K562 (cell line): ENCODE measurements around the gene TMEM218. TPM values are rescaled to one million over a fixed set of nuclear protein-coding genes. Genes with fewer than 3 reads are reported as not detected.

ENCODE experiments used
- ATAC-seq: fragments of 200-7000 bp; cut with Tn5 transposase; 3 replicates; pipeline ENCODE4 v1.9.1; 2020; ENCODE audit warnings: moderate library complexity
- BruUV-seq: library from RNA; stranded (reverse); fragments of 400-500 nt; replicated peaks from 2 replicates; lab custom pipeline; 2021; lab: Mats Ljungman, UMichigan
- CTCF ChIA-PET: fragments of 300-600 bp; formaldehyde crosslinking; extraction: SDS; loops from one replicate; lab custom pipeline; 2021; ENCODE audit warnings: low intra/inter-chr PET ratio; lab: Yijun Ruan, JAX
- POLR2A ChIA-PET: fragments of 300-600, 350-650 bp; sonication (Branson Sonifier 250); formaldehyde crosslinking; extraction: SDS; loops from one replicate; lab custom pipeline; 2021; ENCODE audit warnings: antibody characterized with exemption, inconsistent platforms; lab: Yijun Ruan, JAX
- DNase-seq, 4 experiments: peaks; one replicate each; pipeline versions ENCODE4 v3.0.0 to v3.0.0-alpha.2; 2011 to 2018; ENCODE audit warnings: low spot score in 3 of 4, mixed read lengths in 3 of 4; ENCODE audit errors: extremely low read depth in 1 of 4
- FAIRE-seq: peaks from 2 replicates; lab custom pipeline; 2011; peaks lifted over from hg19 to GRCh38; lab: Jason Lieb, UNC
- H2AFZ ChIP-seq: 2 replicates; pipeline ENCODE4 v1.6.0; 2011; ENCODE audit warnings: low read depth, low read length, control low read depth, inconsistent platforms
- H3K27ac ChIP-seq: fragments of 200-600 bp; 3 replicates; pipeline ENCODE4 v1.8.0; 2011; ENCODE audit warnings: low read depth, mild to moderate bottlenecking, control low read depth, inconsistent platforms, low read length, moderate library complexity, mixed read lengths; ENCODE audit errors: extremely low read depth
- H3K27me3 ChIP-seq, 2 experiments: fragments of 300-600 bp in 1 of 2; 2 replicates in 1 of 2; 3 replicates in 1 of 2; pipeline versions ENCODE4 v1.6.0 to v1.8.0; 2011; ENCODE audit warnings: inconsistent platforms in 2 of 2, low read length in 2 of 2, mild to moderate bottlenecking in 1 of 2, mixed read lengths in 1 of 2, moderate library complexity in 1 of 2; ENCODE audit not compliant: control insufficient read depth in 2 of 2, insufficient read depth in 2 of 2
- H3K36me3 ChIP-seq: fragments of 300-600 bp; 3 replicates; pipeline ENCODE4 v1.8.0; 2011; ENCODE audit warnings: mild to moderate bottlenecking, low read length, inconsistent platforms; ENCODE audit not compliant: control insufficient read depth, insufficient read depth
- H3K4me1 ChIP-seq, 2 experiments: fragments of 200-600 bp in 1 of 2; replicated peaks in 1 of 2; 2 replicates in 1 of 2; 3 replicates in 1 of 2; pipeline versions ENCODE4 v1.5.1 to v1.8.0; 2011; ENCODE audit warnings: inconsistent platforms in 2 of 2, low read length in 2 of 2, mild to moderate bottlenecking in 1 of 2, mixed read lengths in 1 of 2, moderate library complexity in 1 of 2; ENCODE audit not compliant: control insufficient read depth in 2 of 2, insufficient read depth in 2 of 2
- H3K4me2 ChIP-seq: 2 replicates; pipeline ENCODE4 v1.6.1; 2011; ENCODE audit warnings: low read length, control low read depth, inconsistent platforms, mixed read lengths; ENCODE audit not compliant: insufficient read depth
- H3K4me3 ChIP-seq: fragments of 200-600 bp; sonication (generic), shearing (Covaris generic); 2 replicates; pipeline ENCODE4 v1.5.1; 2016; ENCODE audit warnings: control low read depth, inconsistent platforms
- H3K79me2 ChIP-seq: fragments of 200-600 bp; 3 replicates; pipeline ENCODE4 v1.8.0; 2011; ENCODE audit warnings: low read length, inconsistent platforms; ENCODE audit not compliant: control insufficient read depth, insufficient read depth
- H3K9ac ChIP-seq, 2 experiments: 2 replicates each; pipeline versions ENCODE4 v1.6.0 to v1.6.1; 2011; ENCODE audit warnings: low read depth in 2 of 2, low read length in 2 of 2, control low read depth in 1 of 2, inconsistent platforms in 1 of 2, mild to moderate bottlenecking in 1 of 2, mixed read lengths in 1 of 2; ENCODE audit not compliant: insufficient read depth in 1 of 2
- H3K9me1 ChIP-seq: one replicate; pipeline ENCODE4 v1.6.0; 2011; ENCODE audit warnings: inconsistent platforms, mild to moderate bottlenecking, low read length, moderate library complexity; ENCODE audit not compliant: control insufficient read depth, insufficient read depth
- H3K9me3 ChIP-seq: replicated peaks from 2 replicates; pipeline ENCODE4 v1.5.1; 2011; ENCODE audit warnings: low read depth, low read length, inconsistent platforms; ENCODE audit not compliant: control insufficient read depth, insufficient read depth
- H4K20me1 ChIP-seq: replicated peaks from 2 replicates; pipeline ENCODE4 v1.6.1; 2011; ENCODE audit warnings: low read length, inconsistent platforms, mixed read lengths; ENCODE audit not compliant: control insufficient read depth, insufficient read depth
- JUND ChIP-seq, 2 experiments: IDR thresholded peaks; 2 replicates in 1 of 2; 3 replicates in 1 of 2; pipeline ENCODE4 v1.6.1; 2011; ENCODE audit warnings: borderline replicate concordance in 2 of 2, low read depth in 2 of 2, low read length in 2 of 2, improper control_type of control experiment in 1 of 2, missing biosample characterization in 1 of 2, missing genetic modification characterization in 1 of 2, missing genetic modification reagents in 1 of 2
- NCOR1 ChIP-seq: fragments of 450-650 bp; IDR thresholded peaks from 2 replicates; pipeline ENCODE4 v1.6.1; 2016; ENCODE audit warnings: mild to moderate bottlenecking, moderate library complexity
- SMARCA5 ChIP-seq: fragments of 450-650 bp; IDR thresholded peaks from 2 replicates; pipeline ENCODE4 v1.6.1; 2016
- SNRNP70 ChIP-seq: fragments of 200-400 bp; formaldehyde crosslinking; optimal IDR thresholded peaks from 2 replicates; pipeline ENCODE3; 2017; ENCODE audit warnings: low read depth, low read length
- ZNF583 ChIP-seq: fragments of 250-450 bp; sonication (Bioruptor Pico); IDR thresholded peaks from 2 replicates; pipeline ENCODE4 v1.4.0; 2020
- ZNF695 ChIP-seq: fragments of 450-650 bp; formaldehyde crosslinking; IDR thresholded peaks from 2 replicates; pipeline ENCODE4 v1.4.0; 2020; ENCODE audit warnings: mild to moderate bottlenecking, moderate library complexity
- WGBS: fragments of 100-300 bp; shearing (Covaris generic); methylation state at CpG from one replicate; pipeline ENCODE4 v1.1.6; 2016; ENCODE audit warnings: low coverage, mixed read lengths; ENCODE audit not compliant: insufficient coverage; ENCODE audit errors: missing lambda C conversion rate; 5-methylcytosine and 5-hydroxymethylcytosine counted together
- in situ Hi-C: fragments of 300-500 bp; cut with MboI; formaldehyde crosslinking; loops from 4 replicates; pipeline ENCODE4 v1.15.0; 2018; ENCODE audit warnings: inconsistent platforms, mixed read lengths
- intact Hi-C: fragments of 100-400 bp; cut with micrococcal nuclease; formaldehyde crosslinking; loops from 2 replicates; pipeline ENCODE4 v1.14.2; 2022
- polyA plus RNA-seq, 8 experiments: library from polyadenylated mRNA; depleted of rRNA in 4 of 8; stranded (reverse) in 5 of 8; unstranded in 3 of 8; fragments of >200 nt; fragmentation: Nextera tagmentation in 2 of 8; fragmentation: Illumina TruSeq in 1 of 8; extraction: Ambion mirVana in 2 of 8; extraction: Trizol in 1 of 8; gene quantifications; 2 replicates each; pipeline versions ENCODE4 v1.2.1 to v1.2.3, GENCODE V29; 2011 to 2014; ENCODE audit warnings: inconsistent platforms in 1 of 8, missing spikeins in 1 of 8
- total RNA-seq, 7 experiments: library from RNA; depleted of rRNA in 6 of 7; stranded (reverse); fragments of >200 nt in 6 of 7; fragmentation: Illumina TruSeq in 2 of 7; extraction: Trizol in 2 of 7; gene quantifications; 2 replicates each; pipeline versions ENCODE4 v1.2.1 to v1.2.3, GENCODE V29; 2011 to 2021; ENCODE audit warnings: low replicate concordance in 1 of 7

The TMEM218 gene
- total and polyA plus RNA-seq, 9 of the 15 experiments (the other 6 are each of a cell fraction or from before 2014, with no cell fraction given) = 13.4 to 32.2 (median 25.4) TPM

DNA sequence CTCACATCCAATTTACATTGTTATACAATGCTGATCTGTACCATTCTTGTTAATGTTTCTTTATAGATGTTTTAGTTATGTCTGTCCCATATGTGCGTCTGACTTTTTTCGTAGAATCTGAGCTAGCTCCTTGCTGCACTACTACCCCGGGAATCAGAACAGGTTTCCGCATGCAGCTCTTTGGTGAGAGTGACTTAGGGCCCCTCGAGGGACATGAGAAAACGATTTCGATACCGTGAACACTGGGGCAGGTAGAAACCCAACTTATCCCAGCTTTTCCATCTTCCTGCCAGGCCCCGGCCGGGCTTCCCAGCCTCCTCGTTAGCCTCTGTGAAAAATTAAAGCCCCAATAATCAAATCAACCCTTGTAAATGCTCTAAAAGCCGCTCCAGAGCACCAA is 29.8 kb upstream of the TMEM218 start:
- Histone ChIP-seq H3K27ac (no peak overlapping the region), H3K9me3 (no peaks in the 10 kb centered on the region), H3K79me2 (no peaks in the 10 kb centered on the region), H3K36me3 (no peaks in the 10 kb centered on the region), H3K9ac (no peak overlapping the region), H4K20me1 (no peaks in the 10 kb centered on the region), H3K4me1 (peaks cover 0 to 7% of the 10 kb centered on the region in 2 experiments; a peak in 2 of 5 replicates), H3K9me1 (no peaks in the 10 kb centered on the region), H3K27me3 (peaks cover 39 to 59% of the 10 kb centered on the region in 2 experiments; a peak in 4 of 5 replicates), H3K4me3 (no peak overlapping the region), H3K4me2 (no peak overlapping the region), H2AFZ (no peak overlapping the region)
- TF ChIP-seq ZNF695 (CRISPR knock-in tag) (no peak), SNRNP70 (no peak), SMARCA5 (no peak), JUND (IDR thresholded peaks at IDR 0.05; ENCODE audit: borderline replicate concordance, low read depth, low read length) (no peak), JUND (tag; IDR thresholded peaks at IDR 0.05; ENCODE audit: borderline replicate concordance, low read depth, low read length) (no peak), ZNF583 (CRISPR knock-in tag) (no peak), NCOR1 (no peak)
- ChIA-PET POLR2A (interaction anchor here (0.6 kb wide), 1 partner anchor 47 kb away, joined by 3 read pairs; no protein-coding TSS in a partner anchor), CTCF (interaction anchor here (0.8 to 2.0 kb wide), 3 partner anchors 24 to 179 kb away, joined by 3 to 16 read pairs (median 3); partner anchors contain the start of gene PKNOX2)
- no TSS peak for BruUV-seq
- ATAC-seq = no peak
- intact Hi-C loops (loop anchor here (1.0 to 5.0 kb wide), 3 partner anchors 50 to 206 kb away; no protein-coding TSS in a partner anchor), in situ Hi-C loops (no loop called here)
- WGBS = 10% methylated on average over 12 of the region's 12 CpGs
- DNase-seq = no peak
- no peak for FAIRE-seq
